ENCODE measurements around the gene VAMP1. TPM values are rescaled to one million over a fixed set of nuclear protein-coding genes. Genes with fewer than 3 reads are reported as not detected.
"Not testable (repeated sequence)": the region's sequence is repeated elsewhere in the genome, so short reads cannot be mapped to it uniquely, and the experiment has no call there.

The VAMP1 gene
- total RNA-seq, 1 donor from 2014 or later = 6.3 TPM

- H3K4me1 ChIP-seq = peaks cover 26% of the 10 kb centered on the region
- H3K36me3 ChIP-seq = no peaks in the 10 kb centered on the region
- intact Hi-C loops (cut with DNase I) = no loop called here
- no peak for TF ChIP-seq CTCF (IDR thresholded peaks at IDR 0.05)
- no peak overlapping the region for H3K4me3 ChIP-seq
- no peak for DNase-seq
- H3K27me3 ChIP-seq = no peaks in the 10 kb centered on the region
- no peak overlapping the region for H3K27ac ChIP-seq
- ATAC-seq = no peak
- H3K9me3 ChIP-seq = no peaks in the 10 kb centered on the region
Observed at GRCh38 chr12:6471989-6472360, 1.5 kb upstream of the VAMP1 start.

GRCh38 chr12:6469609-6470374 is 685 bp downstream of the VAMP1 start:
- Histone ChIP-seq H3K36me3 (peaks cover 5% of the 10 kb centered on the region), H3K27me3 (no peaks in the 10 kb centered on the region), H3K27ac (peak overlapping the region; percentile 88), H3K9me3 (no peaks in the 10 kb centered on the region), H3K4me1 (peaks cover 22% of the 10 kb centered on the region), H3K4me3 (peak overlapping the region; percentile 62)
- intact Hi-C loops (cut with DNase I) = loop anchor here (10.0 kb wide), 1 partner anchor 145 kb away; no protein-coding TSS in a partner anchor
- DNase-seq = no peak
- ATAC-seq = no peak
- TF ChIP-seq CTCF (IDR thresholded peaks at IDR 0.05) = no peak

GRCh38 chr12:6469092-6469491 is 1.4 kb downstream of the VAMP1 start:
- peaks cover 22% of the 10 kb centered on the region for H3K4me1 ChIP-seq
- peak overlapping the region; percentile 62 for H3K4me3 ChIP-seq
- no peak for TF ChIP-seq CTCF (IDR thresholded peaks at IDR 0.05)
- no peaks in the 10 kb centered on the region for H3K27me3 ChIP-seq
- ATAC-seq = no peak
- H3K36me3 ChIP-seq = peaks cover 12% of the 10 kb centered on the region
- intact Hi-C loops (cut with DNase I) = loop anchor here (10.0 kb wide), 1 partner anchor 144 kb away; no protein-coding TSS in a partner anchor
- H3K9me3 ChIP-seq = no peaks in the 10 kb centered on the region
- H3K27ac ChIP-seq = no peak overlapping the region
- no peak for DNase-seq

- no peaks in the 10 kb centered on the region for H3K27me3 ChIP-seq
- H3K4me3 ChIP-seq = no peak overlapping the region
- no peaks in the 10 kb centered on the region for H3K9me3 ChIP-seq
- intact Hi-C loops (cut with DNase I) = loop anchor here (10.0 kb wide), 1 partner anchor 143 kb away; no protein-coding TSS in a partner anchor
- peaks cover 23% of the 10 kb centered on the region for H3K4me1 ChIP-seq
- H3K27ac ChIP-seq = no peak overlapping the region
- H3K36me3 ChIP-seq = peaks cover 20% of the 10 kb centered on the region
- ATAC-seq = no peak
- DNase-seq = no peak
- TF ChIP-seq CTCF (IDR thresholded peaks at IDR 0.05) = no peak
Observed at GRCh38 chr12:6468283-6468575, 2.2 kb downstream of the VAMP1 start.

GRCh38 chr12:6467571-6468282 is 2.8 kb downstream of the VAMP1 start:
- intact Hi-C loops (cut with DNase I) = loop anchor here (10.0 kb wide), 1 partner anchor 143 kb away; no protein-coding TSS in a partner anchor
- not testable (repeated sequence) for H3K4me3 ChIP-seq, H3K27ac ChIP-seq, ATAC-seq, H3K27me3 ChIP-seq, H3K9me3 ChIP-seq, DNase-seq
- H3K4me1 ChIP-seq = peaks cover 27% of the 10 kb centered on the region
- peaks cover 25% of the 10 kb centered on the region for H3K36me3 ChIP-seq

GRCh38 chr12:6466751-6467150 is 3.7 kb downstream of the VAMP1 start:
- H3K4me3 ChIP-seq, H3K27ac ChIP-seq, ATAC-seq, H3K9me3 ChIP-seq, H3K27me3 ChIP-seq, DNase-seq: not testable (repeated sequence)
- peaks cover 31% of the 10 kb centered on the region for H3K4me1 ChIP-seq
- peaks cover 35% of the 10 kb centered on the region for H3K36me3 ChIP-seq
- intact Hi-C loops (cut with DNase I) = loop anchor here (10.0 kb wide), 1 partner anchor 142 kb away; no protein-coding TSS in a partner anchor

Measured in upper lobe of right lung (tissue), 1 donor.